Neural cell (in vitro differentiated cells): ENCODE results near the gene ADGRL3.

ENCODE experiments used
- EP300 ChIP-seq: fragments of 450-650 bp; conservative IDR thresholded peaks from 2 replicates; pipeline ENCODE4 v1.6.1; 2014; ENCODE audit warnings: antibody characterized with exemption, mild to moderate bottlenecking, moderate library complexity; ENCODE audit not compliant: poor library complexity, severe bottlenecking
- POLR2AphosphoS5 ChIP-seq: IDR thresholded peaks from 2 replicates; pipeline ENCODE4 v1.6.1; 2012
- TF ChIP-seq, protein P1 (sequence below): fragments of 450-650 bp; IDR thresholded peaks from 2 replicates; pipeline ENCODE4 v1.5.1; 2014; ENCODE audit warnings: antibody characterized with exemption, mild to moderate bottlenecking, moderate library complexity; ENCODE audit not compliant: poor library complexity, severe bottlenecking
- TF ChIP-seq, protein P2 (sequence below): IDR thresholded peaks from 2 replicates; pipeline ENCODE4 v1.6.1; 2012; ENCODE audit warnings: borderline replicate concordance

DNA sequence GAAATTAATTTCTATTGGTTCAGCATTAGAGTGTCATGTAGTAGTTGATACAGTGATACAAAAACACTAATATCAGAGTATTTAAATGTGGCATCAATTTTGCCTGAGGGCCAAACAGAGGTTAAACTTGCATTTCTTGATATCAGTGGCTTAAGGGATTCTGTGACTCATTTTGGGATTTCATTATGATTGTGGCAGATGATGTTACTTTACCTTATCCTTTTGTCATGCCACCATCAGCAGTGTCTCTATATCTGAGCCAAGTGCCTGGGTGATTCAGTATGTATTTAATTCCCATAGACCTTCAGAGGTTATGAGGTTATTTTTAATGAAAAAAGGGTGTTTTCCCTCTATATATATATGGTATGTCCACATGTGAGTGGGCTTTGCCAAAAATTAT, 582.9 kb downstream of the ADGRL3 start:
- TF ChIP-seq, protein P1, sequence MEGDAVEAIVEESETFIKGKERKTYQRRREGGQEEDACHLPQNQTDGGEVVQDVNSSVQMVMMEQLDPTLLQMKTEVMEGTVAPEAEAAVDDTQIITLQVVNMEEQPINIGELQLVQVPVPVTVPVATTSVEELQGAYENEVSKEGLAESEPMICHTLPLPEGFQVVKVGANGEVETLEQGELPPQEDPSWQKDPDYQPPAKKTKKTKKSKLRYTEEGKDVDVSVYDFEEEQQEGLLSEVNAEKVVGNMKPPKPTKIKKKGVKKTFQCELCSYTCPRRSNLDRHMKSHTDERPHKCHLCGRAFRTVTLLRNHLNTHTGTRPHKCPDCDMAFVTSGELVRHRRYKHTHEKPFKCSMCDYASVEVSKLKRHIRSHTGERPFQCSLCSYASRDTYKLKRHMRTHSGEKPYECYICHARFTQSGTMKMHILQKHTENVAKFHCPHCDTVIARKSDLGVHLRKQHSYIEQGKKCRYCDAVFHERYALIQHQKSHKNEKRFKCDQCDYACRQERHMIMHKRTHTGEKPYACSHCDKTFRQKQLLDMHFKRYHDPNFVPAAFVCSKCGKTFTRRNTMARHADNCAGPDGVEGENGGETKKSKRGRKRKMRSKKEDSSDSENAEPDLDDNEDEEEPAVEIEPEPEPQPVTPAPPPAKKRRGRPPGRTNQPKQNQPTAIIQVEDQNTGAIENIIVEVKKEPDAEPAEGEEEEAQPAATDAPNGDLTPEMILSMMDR = no peak
- TF ChIP-seq, protein P2, sequence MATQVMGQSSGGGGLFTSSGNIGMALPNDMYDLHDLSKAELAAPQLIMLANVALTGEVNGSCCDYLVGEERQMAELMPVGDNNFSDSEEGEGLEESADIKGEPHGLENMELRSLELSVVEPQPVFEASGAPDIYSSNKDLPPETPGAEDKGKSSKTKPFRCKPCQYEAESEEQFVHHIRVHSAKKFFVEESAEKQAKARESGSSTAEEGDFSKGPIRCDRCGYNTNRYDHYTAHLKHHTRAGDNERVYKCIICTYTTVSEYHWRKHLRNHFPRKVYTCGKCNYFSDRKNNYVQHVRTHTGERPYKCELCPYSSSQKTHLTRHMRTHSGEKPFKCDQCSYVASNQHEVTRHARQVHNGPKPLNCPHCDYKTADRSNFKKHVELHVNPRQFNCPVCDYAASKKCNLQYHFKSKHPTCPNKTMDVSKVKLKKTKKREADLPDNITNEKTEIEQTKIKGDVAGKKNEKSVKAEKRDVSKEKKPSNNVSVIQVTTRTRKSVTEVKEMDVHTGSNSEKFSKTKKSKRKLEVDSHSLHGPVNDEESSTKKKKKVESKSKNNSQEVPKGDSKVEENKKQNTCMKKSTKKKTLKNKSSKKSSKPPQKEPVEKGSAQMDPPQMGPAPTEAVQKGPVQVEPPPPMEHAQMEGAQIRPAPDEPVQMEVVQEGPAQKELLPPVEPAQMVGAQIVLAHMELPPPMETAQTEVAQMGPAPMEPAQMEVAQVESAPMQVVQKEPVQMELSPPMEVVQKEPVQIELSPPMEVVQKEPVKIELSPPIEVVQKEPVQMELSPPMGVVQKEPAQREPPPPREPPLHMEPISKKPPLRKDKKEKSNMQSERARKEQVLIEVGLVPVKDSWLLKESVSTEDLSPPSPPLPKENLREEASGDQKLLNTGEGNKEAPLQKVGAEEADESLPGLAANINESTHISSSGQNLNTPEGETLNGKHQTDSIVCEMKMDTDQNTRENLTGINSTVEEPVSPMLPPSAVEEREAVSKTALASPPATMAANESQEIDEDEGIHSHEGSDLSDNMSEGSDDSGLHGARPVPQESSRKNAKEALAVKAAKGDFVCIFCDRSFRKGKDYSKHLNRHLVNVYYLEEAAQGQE = no peak
- no peak for TF ChIP-seq POLR2AphosphoS5
- TF ChIP-seq EP300 = no peak
